ENCODE data around the gene RACK1.

Gene RACK1

GRCh38 chr5:181187500-181188213 lies 56.0 kb downstream of the RACK1 start:
- POLR2A ChIA-PET, result interaction anchor here (0.7 kb wide), 2 partner anchors 35 to 1340 kb away, joined by 3 to 4 read pairs; no protein-coding TSS in a partner anchor
- TF ChIP-seq CTCF (IDR thresholded peaks at IDR 0.05; ENCODE audit: control extremely low read depth, extremely low read depth, low read depth, missing control alignments), result no peak
- CTCF ChIA-PET, result interaction anchor here (1.6 to 9.1 kb wide), 3 partner anchors 10 to 17 kb away, joined by 7 to 109 read pairs (median 27); partner anchors contain the start of gene TRIM7
- no peak for DNase-seq (ENCODE audit: extremely low spot score)

- no peak for TF ChIP-seq CTCF (IDR thresholded peaks at IDR 0.05; ENCODE audit: control extremely low read depth, extremely low read depth, low read depth, missing control alignments)
- POLR2A ChIA-PET, result interaction anchor here (0.7 kb wide), 1 partner anchor 1339 kb away, joined by 3 read pairs; no protein-coding TSS in a partner anchor
- CTCF ChIA-PET, result interaction anchor here (1.6 to 9.1 kb wide), 3 partner anchors 11 to 18 kb away, joined by 7 to 109 read pairs (median 27); partner anchors contain the start of gene TRIM7
- no peak for DNase-seq (ENCODE audit: extremely low spot score)
Observed at GRCh38 chr5:181186986-181187499, 56.7 kb downstream of the RACK1 start.

Data from GM10248 (cell line).